HG03039 (cell line): ENCODE measurements around the gene HERC3.
"Not testable (repeated sequence)": the region's sequence is repeated elsewhere in the genome, so short reads cannot be mapped to it uniquely, and the experiment has no call there.

Experiments used
- ATAC-seq: cut with Tn5 transposase; IDR thresholded peaks from one replicate; pipeline ENCODE4 v1.9.1; 2021; ENCODE audit warnings: mild to moderate bottlenecking, moderate library complexity; ENCODE audit not compliant: unreplicated experiment

Gene HERC3

GRCh38 chr4:88606832-88607231 is 14.6 kb downstream of the HERC3 start:
- ATAC-seq = no peak

- ATAC-seq = no peak
Measured at GRCh38 chr4:88609387-88609786, 17.1 kb downstream of the HERC3 start.

DNA sequence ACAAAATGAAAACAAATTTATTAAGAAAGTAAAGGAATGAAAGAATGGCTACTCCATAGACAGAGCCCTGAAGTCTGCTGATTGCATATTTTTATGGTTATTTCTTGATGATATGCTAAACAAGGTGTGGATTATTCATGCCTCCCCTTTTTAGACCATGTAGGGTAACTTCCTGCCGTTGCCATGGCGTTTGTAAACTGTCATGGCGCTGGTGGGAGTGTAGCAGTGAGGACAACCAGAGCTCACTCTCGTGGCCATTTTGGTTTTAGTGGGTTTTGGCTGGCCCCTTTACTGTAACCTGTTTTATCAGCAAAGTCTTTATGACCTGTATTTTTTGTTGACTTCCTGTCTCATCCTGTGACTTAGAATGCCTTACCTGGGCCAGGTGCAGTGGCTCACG is 17.5 kb downstream of the HERC3 start:
- ATAC-seq = not testable (repeated sequence)

- ATAC-seq = no peak
Measured at GRCh38 chr4:88610771-88611170, 18.5 kb downstream of the HERC3 start.

DNA sequence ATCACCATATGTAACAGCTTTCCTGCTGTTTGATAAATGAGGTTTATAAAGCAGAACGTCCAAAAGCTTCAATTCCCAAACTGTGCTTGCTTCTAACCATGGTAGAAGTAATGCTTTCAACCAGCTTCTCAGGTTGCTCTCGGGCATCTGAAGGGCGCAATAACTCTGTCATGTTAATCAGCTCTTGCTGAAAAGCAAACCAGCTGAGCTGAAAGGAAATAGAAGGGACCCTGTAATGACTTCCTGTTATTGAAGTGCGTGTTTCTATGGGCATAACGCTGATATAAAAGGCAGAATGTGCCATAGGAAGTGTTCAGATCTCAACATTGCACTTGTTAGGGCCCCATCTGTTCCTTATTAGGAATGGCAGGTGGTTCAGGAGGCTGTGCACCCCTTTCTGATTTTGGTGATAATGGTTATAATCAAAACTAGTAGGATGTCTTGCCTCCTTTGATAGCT is 21.2 kb downstream of the HERC3 start:
- ATAC-seq = no peak

DNA sequence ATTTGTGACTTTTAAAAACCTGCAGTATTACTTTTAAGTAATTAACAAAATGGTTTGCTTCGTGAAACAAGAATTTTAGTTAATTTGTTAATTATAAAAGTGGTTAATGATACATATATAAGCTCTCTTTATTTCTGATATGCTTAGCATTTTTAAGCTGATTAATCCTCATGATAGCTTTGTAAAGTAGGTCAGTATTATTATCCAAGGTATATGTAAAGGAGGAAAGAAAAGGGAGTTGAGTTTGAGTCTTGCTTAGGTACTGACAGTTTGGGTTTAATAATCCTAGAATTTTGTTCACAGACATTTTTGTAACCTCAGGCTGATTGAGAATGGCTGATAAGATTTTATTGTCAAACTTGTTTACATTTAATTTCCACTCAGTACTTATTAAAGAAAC is 21.8 kb downstream of the HERC3 start:
- ATAC-seq = no peak

DNA sequence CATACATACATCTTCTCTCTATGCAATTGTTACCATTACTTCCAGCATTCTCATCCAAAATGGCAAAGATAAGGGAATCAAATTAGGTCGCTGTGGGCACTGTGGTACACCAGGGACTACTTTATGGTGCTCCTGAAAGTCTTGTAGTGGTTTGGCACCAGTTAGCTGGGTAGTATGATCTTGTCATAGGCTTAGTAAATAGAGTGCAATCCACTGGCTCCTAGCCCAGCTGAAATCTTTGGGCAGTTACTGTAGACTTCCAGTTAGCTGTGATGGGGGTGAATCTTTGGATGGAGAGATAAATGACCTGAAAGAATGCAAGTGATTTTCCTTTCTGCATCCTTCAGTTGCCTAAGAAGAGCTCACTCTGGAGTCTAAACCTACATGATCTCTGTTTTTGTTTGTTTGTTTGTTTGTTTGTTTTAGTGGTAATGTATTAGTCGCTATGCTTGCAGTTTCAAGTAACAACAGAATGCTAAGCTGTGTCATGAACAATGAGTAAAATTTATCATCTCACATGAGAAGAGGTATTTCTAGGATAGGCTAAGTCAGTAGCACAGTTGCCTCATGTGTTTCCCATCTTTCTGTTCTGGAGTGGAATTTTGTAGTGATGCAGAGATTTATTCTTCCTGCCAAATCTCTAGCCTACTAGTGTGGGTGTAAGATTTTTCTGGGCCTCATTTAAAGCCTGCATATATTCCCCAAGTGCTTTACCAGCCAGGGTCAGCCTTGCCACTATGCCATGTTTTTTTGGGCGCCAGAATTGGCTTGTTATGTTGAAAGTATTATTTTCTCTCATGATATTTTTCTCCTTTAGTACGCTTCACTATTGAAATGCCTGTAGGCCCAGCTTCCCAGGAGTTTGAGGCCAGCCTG is 24.2 kb downstream of the HERC3 start:
- ATAC-seq = no peak

GRCh38 chr4:88618782-88619485 is 26.7 kb downstream of the HERC3 start:
- no peak for ATAC-seq

GRCh38 chr4:88619971-88620370 is 27.7 kb downstream of the HERC3 start:
- ATAC-seq = no peak

GRCh38 chr4:88621763-88622327 is 29.6 kb downstream of the HERC3 start:
- ATAC-seq = no peak

DNA sequence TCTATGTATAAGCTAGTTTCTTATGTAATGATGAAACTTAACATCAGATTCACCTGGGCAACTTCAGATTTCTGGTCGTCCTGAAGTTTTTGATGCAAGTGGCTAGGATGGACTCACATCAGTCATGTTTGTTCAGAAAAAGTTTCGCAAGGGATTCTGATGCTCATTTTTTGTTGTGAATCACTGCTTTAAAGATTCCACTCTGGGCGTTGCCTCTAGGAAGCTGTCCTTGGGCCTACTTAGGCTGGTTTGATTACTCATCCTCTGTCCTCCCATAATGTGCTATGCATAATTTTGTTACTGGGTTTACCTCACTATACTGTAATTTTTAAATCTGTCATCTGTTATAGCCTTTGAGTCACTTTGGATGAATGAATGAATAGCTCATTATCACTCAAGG is 30.8 kb downstream of the HERC3 start:
- no peak for ATAC-seq

DNA sequence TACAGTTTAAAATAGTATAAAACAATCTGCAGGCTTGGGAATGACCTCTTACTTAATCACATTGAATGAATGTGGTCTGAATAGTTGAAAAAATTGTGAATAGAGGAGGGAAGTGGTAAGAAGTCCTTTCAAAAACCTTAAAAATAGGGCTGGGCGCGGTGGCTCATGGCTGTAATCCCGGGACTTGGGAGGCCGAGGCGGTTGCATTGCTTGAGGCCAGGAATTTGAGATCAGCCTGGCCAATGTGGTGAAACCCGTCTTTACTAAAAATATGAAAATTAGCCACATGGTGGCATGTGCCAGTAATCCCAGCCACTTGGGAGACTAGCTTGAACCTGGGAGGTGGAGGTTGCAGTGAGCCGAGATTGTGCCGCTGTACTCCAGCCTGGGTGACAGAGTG is 36.5 kb downstream of the HERC3 start:
- ATAC-seq = no peak

DNA sequence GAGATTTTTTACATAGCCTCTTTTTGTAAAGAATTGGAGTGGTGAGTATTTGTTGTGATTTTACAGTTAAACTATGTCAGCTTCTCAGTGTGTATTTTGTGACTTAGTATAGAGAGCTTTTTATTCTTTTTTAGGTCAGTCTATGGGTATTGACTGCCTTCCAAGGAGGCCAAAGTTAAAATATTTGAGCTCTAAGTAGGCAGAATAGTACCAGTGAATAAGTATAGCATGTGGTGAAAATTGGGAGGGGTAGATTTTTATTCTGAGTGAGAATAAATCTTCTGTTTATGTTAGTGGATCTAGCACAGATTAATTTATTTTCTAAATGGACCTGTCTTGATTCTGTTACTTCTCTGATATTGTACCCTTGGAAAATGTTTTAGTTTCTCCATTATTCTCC is 37.5 kb downstream of the HERC3 start:
- ATAC-seq = no peak

GRCh38 chr4:88630756-88631155 is 38.5 kb downstream of the HERC3 start:
- ATAC-seq = no peak

GRCh38 chr4:88643932-88644331 is 51.7 kb downstream of the HERC3 start:
- ATAC-seq = no peak

DNA sequence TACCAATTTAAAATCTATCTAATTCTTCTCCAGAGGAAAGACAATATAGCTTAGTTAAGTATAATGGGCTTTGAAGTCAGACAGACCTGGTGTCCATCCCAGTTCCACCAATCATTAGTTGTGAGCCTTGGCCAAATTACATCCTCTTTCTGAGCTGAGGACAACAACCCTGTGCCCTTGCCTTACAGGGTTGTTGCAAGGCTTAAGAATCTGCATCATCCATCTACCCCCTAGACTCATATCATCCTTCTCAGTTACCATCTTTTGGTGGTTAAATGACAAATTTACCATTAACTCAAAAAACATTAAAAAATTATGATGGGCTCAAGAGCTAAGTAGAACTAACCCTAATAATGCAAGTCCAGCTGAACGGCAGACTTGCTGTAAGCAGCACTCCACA is 53.7 kb downstream of the HERC3 start:
- no peak for ATAC-seq

DNA sequence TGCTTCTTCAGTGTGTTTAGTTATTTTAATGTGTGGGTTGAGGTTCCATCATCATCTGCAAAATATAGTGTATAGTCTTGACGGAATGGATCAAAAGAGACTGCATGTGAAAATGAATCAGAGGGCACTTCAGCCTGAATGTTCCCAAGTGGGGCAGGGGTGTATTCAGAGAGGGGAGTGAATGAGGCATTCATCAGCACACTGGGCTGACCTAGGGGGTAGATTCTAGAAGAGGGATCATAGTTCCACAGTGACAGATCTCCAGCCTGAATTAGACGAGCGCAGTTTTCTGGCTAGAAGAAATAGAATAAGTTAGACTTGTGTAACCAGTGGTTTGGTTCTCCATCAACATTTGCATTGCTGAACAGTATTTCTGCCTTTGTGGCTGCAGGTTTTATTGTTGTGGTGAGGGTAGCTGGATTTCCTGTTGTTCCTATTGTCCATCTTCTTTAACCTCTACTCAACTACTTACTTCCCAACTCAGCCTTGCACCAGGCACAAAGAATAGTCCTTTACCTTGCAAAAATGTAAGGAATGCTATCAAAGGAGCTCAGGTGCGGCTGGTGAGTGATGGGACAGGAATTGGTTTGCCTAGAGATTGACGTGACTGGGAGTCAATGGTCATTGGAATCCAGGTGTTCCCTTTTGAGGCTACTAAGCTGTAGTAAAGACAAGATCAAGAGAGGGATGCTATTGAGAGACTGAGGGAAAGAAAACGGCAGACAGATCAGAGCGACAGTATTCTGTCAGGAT is 54.4 kb downstream of the HERC3 start:
- ATAC-seq = no peak

DNA sequence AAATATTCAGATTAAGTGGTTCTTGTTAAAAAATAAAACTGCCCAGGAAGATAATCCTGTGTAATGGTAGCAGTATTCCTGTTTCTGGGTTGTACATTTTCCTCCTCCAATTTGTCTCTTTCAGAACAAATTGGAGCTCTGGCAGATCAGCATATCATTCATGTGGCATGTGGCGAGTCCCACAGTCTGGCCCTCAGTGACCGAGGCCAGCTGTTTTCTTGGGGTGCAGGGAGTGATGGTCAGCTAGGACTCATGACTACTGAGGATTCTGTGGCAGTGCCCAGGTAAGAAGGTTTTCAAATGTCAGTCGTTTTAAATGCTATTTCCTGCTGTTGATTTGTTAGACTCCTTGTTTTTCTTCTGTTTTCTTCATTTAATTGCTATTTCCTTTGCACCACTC is 57.4 kb downstream of the HERC3 start:
- ATAC-seq = no peak

- ATAC-seq = no peak
Measured at GRCh38 chr4:88653371-88653946, 61.2 kb downstream of the HERC3 start.

DNA sequence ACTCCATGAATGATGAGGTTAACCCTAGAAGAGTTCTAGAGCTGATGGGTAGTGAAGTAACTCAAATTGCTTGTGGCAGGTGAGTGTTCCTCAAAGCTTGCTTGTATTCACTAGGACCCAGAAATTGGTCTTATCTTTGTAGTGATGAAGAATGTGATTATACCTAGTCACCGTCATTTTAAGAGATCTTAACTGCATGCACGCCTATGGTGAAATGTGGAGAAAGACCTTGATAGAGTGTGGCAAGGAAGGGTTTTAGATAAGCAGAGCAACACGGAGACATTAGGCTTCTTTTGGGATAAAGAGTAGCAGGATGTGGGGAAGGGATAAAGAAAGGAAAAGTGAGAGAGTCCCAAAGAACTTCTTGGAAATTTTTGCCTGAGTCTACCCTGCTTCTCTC is 62.9 kb downstream of the HERC3 start:
- ATAC-seq = no peak
